Measurements from ENCODE around the gene AREL1. TPM values are rescaled to one million over a fixed set of nuclear protein-coding genes. Genes with fewer than 3 reads are reported as not detected.

AREL1 gene
- total and polyA plus RNA-seq, 5 experiments from 2014 or later: 17.3 to 52.9 (median 20.6) TPM

- H3K27me3 Mint-ChIP-seq: no peaks in the 10 kb centered on the region
Measured at GRCh38 chr14:74669256-74669655, 43.6 kb downstream of the AREL1 start.

DNA sequence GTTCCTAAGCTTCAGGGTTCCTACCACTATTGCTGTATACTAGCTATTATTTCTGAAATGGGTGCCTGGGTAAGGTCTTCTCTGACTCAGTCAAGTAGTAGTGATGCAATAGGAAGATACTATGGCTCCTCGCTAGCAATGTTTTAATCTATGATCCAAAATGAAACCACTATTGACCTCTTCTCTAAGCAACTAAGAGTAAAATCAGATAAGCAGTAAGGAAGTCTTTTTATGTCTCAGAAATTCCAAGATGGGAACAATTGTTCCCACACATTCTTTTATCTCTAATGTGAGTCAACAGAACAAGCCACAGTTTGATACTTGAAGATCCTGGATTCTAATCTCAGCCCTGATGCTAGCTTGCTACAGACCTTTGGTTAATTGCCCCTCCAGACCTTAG lies 45.1 kb downstream of the AREL1 start:
- POLR2A ChIA-PET: interaction anchor here (0.5 kb wide), 1 partner anchor 95 kb away, joined by 3 read pairs; no protein-coding TSS in a partner anchor
- Mint-ChIP-seq H3K4me3 (no peak overlapping the region), H3K36me3 (peaks cover 17 to 93% (median 32%) of the 10 kb centered on the region in 3 donors), H3K9me3 (no peaks in the 10 kb centered on the region), H3K4me1 (peaks cover 0 to 3% (median 0%) of the 10 kb centered on the region in 4 donors), H3K27ac (peak overlapping the region in 1 of 10 donors; percentile 53), H3K27me3 (no peaks in the 10 kb centered on the region)
- ATAC-seq (no peak), DNase-seq (no peak)

More at GRCh38 chr14:74669256-74669655, 43.6 kb downstream of the AREL1 start:
- no peak overlapping the region for H3K27ac Mint-ChIP-seq
- POLR2A ChIA-PET: interaction anchor here (0.6 kb wide), 1 partner anchor 20 kb away, joined by 9 read pairs; no protein-coding TSS in a partner anchor
- DNase-seq (no peak), ATAC-seq (no peak)
- H3K36me3 Mint-ChIP-seq: peaks cover 10 to 93% (median 35%) of the 10 kb centered on the region in 3 donors
- no peak overlapping the region for H3K4me3 Mint-ChIP-seq
- no peaks in the 10 kb centered on the region for H3K9me3 Mint-ChIP-seq
- H3K4me1 Mint-ChIP-seq: peaks cover 0 to 3% (median 0%) of the 10 kb centered on the region in 4 donors

GRCh38 chr14:74664717-74665116 lies 48.2 kb downstream of the AREL1 start:
- Mint-ChIP-seq H3K4me3 (no peak overlapping the region), H3K4me1 (peaks cover 0 to 1% (median 0%) of the 10 kb centered on the region in 4 donors), H3K9me3 (no peaks in the 10 kb centered on the region), H3K27me3 (no peaks in the 10 kb centered on the region), H3K36me3 (peaks cover 11 to 91% (median 22%) of the 10 kb centered on the region in 3 donors), H3K27ac (no peak overlapping the region)
- DNase-seq (no peak), ATAC-seq (no peak)
- POLR2A ChIA-PET: no interaction called here

DNA sequence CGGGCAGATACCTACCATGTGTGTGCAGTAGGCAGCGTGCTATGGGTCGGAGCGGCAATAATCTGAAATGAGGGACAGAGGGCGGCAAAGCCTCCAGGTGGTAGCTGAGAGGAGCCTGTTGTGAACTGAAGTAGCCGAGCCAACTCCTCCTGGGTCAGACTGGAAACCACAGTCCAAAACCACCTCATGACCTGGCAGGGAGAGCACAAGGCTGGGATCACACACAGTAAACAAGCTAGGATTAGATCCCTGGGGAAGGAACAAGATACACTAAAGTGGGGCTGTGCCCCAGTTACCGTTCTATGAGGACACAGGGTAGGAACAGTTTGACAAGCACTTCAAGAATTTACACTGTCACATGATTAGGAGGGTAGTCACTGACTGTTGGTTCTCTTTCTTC lies 49.0 kb downstream of the AREL1 start:
- no peak for DNase-seq
- Mint-ChIP-seq H3K4me1 (peaks cover 0 to 1% (median 0%) of the 10 kb centered on the region in 4 donors), H3K4me3 (no peak overlapping the region), H3K27me3 (no peaks in the 10 kb centered on the region), H3K36me3 (peaks cover 7 to 87% (median 14%) of the 10 kb centered on the region in 3 donors), H3K27ac (peak overlapping the region in 3 of 10 donors; percentile 37 to 71 (median 63)), H3K9me3 (no peaks in the 10 kb centered on the region)
- POLR2A ChIA-PET: no interaction called here
- no peak for ATAC-seq

DNA sequence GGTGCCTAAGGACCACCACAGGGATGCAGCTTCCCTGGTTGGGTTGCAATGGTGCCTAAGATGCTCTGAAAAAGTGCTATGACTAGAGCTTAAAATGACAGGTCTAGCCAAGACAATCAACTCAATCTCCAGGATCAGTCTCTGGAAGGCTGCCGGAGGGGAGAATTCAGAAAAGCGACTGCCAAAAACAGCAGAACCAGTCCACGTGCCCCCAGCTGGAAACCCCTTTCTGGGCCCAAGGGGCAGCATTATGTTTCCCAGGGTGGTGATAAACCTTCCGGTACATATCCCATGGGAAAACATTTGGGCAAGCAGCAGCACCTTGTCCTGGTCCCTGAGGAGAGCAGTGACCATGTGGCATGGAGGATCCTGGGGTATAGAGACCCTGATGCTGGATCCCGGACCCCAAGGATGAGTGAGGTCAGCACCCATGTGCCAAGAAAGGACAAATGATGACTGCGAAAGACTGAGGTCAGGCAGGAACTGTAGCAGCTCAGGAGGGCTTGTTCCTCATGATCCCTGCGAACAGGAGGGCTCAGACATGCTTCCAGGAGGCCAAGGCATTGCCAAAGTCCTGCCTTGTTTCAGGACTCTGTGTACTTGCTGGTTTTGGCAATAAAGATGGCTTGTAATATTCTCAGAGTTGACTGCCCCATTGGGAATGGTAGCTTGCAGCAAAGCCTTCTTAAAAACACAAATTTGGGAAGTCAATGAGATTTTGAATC lies 51.0 kb downstream of the AREL1 start:
- no peak for ATAC-seq
- DNase-seq: no peak
- Mint-ChIP-seq H3K27ac (peak overlapping the region in 2 of 10 donors; percentile 19 to 21), H3K36me3 (peaks cover 10 to 78% (median 14%) of the 10 kb centered on the region in 3 donors), H3K4me3 (no peak overlapping the region), H3K27me3 (no peaks in the 10 kb centered on the region), H3K9me3 (no peaks in the 10 kb centered on the region), H3K4me1 (no peaks in the 10 kb centered on the region)
- POLR2A ChIA-PET: no interaction called here

DNA sequence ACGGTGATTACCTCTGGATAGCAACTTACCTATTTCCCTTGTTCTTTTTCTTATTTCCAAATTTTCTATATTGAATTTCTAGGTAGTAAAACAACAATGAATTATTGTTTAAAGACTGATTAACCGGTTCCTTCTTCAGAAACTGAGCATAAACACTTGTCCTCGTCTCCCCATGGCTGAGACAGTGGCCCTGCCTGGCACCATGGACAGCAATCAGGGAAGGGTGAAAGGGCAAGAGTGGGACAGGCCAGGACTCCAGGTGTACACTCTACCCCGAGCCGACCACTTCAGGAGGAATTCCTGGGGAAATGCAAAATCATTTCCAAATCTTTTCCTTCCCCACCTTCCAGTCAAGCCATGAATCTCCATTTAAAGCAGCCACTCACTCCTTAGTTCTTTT lies 52.0 kb downstream of the AREL1 start:
- DNase-seq: no peak
- no peaks in the 10 kb centered on the region for H3K4me1 Mint-ChIP-seq
- peaks cover 11 to 74% (median 16%) of the 10 kb centered on the region in 3 donors for H3K36me3 Mint-ChIP-seq
- no peaks in the 10 kb centered on the region for H3K27me3 Mint-ChIP-seq
- H3K4me3 Mint-ChIP-seq: no peak overlapping the region
- ATAC-seq: no peak
- POLR2A ChIA-PET: no interaction called here
- H3K27ac Mint-ChIP-seq: peak overlapping the region in 1 of 10 donors; percentile 29
- H3K9me3 Mint-ChIP-seq: no peaks in the 10 kb centered on the region

- ATAC-seq (no peak), DNase-seq (no peak)
- POLR2A ChIA-PET: no interaction called here
- H3K27me3 Mint-ChIP-seq: no peaks in the 10 kb centered on the region
- H3K4me3 Mint-ChIP-seq: no peak overlapping the region
- H3K9me3 Mint-ChIP-seq: no peaks in the 10 kb centered on the region
- H3K4me1 Mint-ChIP-seq: no peaks in the 10 kb centered on the region
- peaks cover 11 to 73% (median 12%) of the 10 kb centered on the region in 3 donors for H3K36me3 Mint-ChIP-seq
- peak overlapping the region in 1 of 10 donors; percentile 14 for H3K27ac Mint-ChIP-seq
Measured at GRCh38 chr14:74660167-74660566, 52.7 kb downstream of the AREL1 start.

DNA sequence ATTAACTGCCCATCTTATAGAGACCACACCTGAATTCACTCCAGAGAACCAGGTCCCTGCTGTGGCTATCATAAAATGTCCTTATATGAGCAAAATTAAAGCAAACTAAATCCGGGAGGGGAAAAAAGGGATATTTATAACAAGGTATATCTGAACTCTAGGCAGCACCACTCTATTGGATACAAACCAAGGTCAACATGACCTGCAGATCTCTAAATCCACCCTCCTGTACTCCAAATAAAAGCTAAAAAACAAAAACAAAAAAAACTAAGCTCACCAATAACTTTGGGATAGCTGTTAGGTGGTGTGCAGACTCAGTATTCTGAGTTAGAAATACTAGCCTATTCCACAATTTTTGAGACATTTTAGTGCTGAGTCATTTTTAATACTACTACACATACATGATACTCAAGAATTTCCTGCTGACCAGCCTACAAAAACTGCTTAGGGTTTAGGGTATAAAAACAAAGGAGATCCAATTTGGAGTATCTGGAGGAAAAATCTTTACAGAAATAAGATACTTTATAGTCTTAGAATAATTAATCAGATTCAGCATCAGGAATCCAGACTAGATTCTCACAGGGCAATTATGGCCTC lies 54.2 kb downstream of the AREL1 start:
- no peak for ATAC-seq
- Mint-ChIP-seq H3K4me1 (no peaks in the 10 kb centered on the region), H3K36me3 (peaks cover 6 to 59% (median 8%) of the 10 kb centered on the region in 3 donors), H3K27ac (peak overlapping the region in 1 of 10 donors; percentile 66), H3K9me3 (no peaks in the 10 kb centered on the region), H3K4me3 (no peak overlapping the region), H3K27me3 (no peaks in the 10 kb centered on the region)
- no peak for DNase-seq
- POLR2A ChIA-PET: no interaction called here

GRCh38 chr14:74656964-74657363 lies 55.9 kb downstream of the AREL1 start:
- H3K36me3 Mint-ChIP-seq: peaks cover 3 to 43% (median 4%) of the 10 kb centered on the region in 3 donors
- H3K4me3 Mint-ChIP-seq: no peak overlapping the region
- ATAC-seq (no peak), DNase-seq (no peak)
- POLR2A ChIA-PET: no interaction called here
- H3K4me1 Mint-ChIP-seq: peaks cover 0 to under 1% (median 0%) of the 10 kb centered on the region in 4 donors
- H3K27ac Mint-ChIP-seq: peak overlapping the region in 6 of 10 donors; percentile 10 to 57 (median 33)
- H3K9me3 Mint-ChIP-seq: no peaks in the 10 kb centered on the region
- no peaks in the 10 kb centered on the region for H3K27me3 Mint-ChIP-seq

DNA sequence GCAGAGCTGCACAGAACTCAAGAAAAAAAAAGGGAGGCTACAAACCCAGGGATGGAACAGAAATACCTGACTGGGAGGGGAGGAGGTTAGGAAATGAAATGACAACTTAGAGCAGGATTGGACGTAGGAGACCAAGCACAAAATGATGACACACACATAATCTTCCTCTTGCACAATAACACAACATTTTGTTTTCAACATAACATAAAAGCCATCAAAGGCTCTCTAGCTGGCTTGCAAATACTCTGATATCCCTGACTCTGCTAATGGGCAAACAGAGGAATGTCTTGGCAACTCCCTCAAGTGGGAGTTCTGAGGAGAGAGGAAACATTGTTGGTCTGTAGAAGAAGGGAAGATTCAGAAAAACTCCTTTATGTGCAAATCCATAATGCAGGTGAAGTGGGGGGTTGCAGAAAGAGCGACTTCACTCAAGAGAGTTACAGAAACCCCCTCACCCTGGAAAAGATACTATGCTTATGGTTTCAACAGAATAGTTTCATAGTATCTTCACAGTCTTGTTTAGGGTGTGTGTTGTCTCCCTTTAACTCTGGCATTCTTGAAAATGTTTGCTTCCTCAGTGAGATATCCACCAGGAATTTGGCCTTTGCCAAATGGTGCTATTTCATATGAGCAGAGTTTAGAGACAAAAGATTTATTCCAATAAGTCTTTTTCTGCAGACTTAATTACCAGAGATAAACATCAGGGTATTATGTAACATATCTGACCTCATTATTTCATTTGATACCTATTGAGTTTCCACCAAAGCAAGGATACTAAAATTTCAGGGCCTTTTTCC lies 57.1 kb downstream of the AREL1 start:
- ATAC-seq: no peak
- DNase-seq: no peak
- no peak overlapping the region for H3K4me3 Mint-ChIP-seq
- H3K27me3 Mint-ChIP-seq: no peaks in the 10 kb centered on the region
- peaks cover 0 to 12% (median 10%) of the 10 kb centered on the region in 4 donors for H3K4me1 Mint-ChIP-seq
- no peaks in the 10 kb centered on the region for H3K9me3 Mint-ChIP-seq
- POLR2A ChIA-PET: no interaction called here
- peaks cover 2 to 34% (median 3%) of the 10 kb centered on the region in 3 donors for H3K36me3 Mint-ChIP-seq
- peak overlapping the region in 5 of 10 donors; percentile 10 to 60 (median 42) for H3K27ac Mint-ChIP-seq

DNA sequence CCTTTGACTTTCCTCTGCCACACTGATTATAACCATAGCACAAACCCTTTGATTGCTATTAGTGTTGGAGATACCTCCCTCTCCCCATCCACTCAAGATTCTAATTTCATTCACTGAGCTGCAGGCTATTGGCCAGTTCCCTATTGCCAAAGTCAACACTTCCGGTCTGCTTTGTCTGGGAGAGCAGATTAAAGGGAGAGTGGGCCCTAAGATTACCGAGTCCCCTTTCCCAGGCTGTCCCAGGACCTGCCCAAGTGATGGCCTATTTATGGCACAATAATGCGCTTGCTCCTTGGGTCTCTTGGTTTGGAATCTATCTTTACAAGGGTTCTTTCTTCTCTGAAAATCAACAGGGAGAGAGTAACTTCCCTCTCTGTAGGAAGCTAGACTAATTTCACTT lies 57.9 kb downstream of the AREL1 start:
- H3K9me3 Mint-ChIP-seq: no peaks in the 10 kb centered on the region
- POLR2A ChIA-PET: interaction anchor here (1.5 kb wide), 1 partner anchor 15 kb away, joined by 3 read pairs; no protein-coding TSS in a partner anchor
- H3K27me3 Mint-ChIP-seq: no peaks in the 10 kb centered on the region
- peaks cover 2 to 27% (median 3%) of the 10 kb centered on the region in 3 donors for H3K36me3 Mint-ChIP-seq
- DNase-seq: no peak
- peak overlapping the region in 5 of 10 donors; percentile 9 to 60 (median 42) for H3K27ac Mint-ChIP-seq
- H3K4me3 Mint-ChIP-seq: no peak overlapping the region
- H3K4me1 Mint-ChIP-seq: peaks cover 0 to 14% (median 13%) of the 10 kb centered on the region in 4 donors
- no peak for ATAC-seq

DNA sequence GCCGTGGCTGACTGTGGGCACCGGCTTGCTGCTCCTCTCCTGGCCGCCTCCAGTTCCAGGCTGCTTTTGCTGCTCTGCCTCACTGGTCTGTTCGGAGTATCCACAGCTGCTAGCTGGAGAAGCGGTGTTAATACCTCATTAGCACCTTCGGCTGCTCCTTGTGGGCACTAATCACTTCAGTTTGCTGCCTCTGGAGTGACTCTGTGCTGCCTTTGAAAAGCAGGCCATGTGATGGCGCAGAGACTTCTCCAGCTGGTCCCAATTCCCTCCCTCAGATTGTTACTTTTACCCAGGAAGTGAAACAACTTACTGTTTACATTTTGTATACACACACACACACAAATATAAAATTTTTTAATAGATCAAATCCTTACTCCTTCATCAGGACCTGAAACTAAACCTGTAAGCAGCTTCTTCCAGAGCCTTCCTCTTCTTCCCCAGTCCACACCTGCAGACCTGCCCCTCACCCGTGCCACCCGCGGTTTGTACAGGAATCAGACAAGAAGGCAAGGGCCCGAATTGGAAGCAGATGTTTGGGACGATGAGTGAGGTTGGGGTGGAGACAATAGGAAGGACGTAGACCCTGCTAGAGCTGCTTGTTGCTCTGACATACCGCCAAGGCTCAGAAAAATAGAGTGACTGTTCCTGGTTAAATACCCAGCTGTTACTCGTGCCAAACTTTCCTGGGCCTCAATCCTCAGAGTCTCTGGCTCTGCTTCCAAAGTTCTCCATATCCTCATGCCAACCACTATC lies 59.3 kb downstream of the AREL1 start:
- H3K27me3 Mint-ChIP-seq: no peaks in the 10 kb centered on the region
- ATAC-seq (no peak), DNase-seq (no peak)
- H3K4me3 Mint-ChIP-seq: no peak overlapping the region
- POLR2A ChIA-PET: interaction anchor here (1.5 kb wide), 1 partner anchor 13 kb away, joined by 3 read pairs; no protein-coding TSS in a partner anchor
- H3K27ac Mint-ChIP-seq: peak overlapping the region in 9 of 10 donors; percentile 18 to 72 (median 57)
- H3K36me3 Mint-ChIP-seq: peaks cover 2 to 21% (median 3%) of the 10 kb centered on the region in 3 donors
- H3K9me3 Mint-ChIP-seq: no peaks in the 10 kb centered on the region
- peaks cover 0 to 14% (median 13%) of the 10 kb centered on the region in 4 donors for H3K4me1 Mint-ChIP-seq

All from naive thymus-derived CD8-positive, alpha-beta T cell (primary cell).